ENCODE data around the gene RNH1. TPM values are rescaled to one million over a fixed set of nuclear protein-coding genes. Genes with fewer than 3 reads are reported as not detected.

RNH1 gene
- total RNA-seq, 1 donor from 2014 or later = 237 TPM

DNA sequence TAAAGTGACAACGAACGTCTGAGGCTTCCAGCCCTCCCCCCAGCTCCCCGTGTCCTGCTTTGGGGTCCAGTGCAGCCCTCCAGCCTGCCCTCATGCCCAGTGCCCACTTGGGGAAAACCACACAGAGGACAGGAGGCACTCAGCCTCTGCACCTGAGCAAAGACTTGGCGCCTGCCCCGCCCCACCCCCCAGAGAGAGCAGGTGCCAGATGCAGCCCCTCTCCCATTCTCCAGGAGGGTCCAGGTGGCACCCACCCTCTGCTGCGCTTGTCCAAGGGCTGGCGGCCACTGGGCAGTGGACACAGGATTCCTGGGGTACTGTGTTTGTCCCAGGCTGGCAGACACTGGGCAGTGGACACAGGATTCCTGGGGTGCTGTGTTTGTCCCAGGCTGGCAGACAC is 15.7 kb downstream of the RNH1 start:
- TF ChIP-seq, protein P1, sequence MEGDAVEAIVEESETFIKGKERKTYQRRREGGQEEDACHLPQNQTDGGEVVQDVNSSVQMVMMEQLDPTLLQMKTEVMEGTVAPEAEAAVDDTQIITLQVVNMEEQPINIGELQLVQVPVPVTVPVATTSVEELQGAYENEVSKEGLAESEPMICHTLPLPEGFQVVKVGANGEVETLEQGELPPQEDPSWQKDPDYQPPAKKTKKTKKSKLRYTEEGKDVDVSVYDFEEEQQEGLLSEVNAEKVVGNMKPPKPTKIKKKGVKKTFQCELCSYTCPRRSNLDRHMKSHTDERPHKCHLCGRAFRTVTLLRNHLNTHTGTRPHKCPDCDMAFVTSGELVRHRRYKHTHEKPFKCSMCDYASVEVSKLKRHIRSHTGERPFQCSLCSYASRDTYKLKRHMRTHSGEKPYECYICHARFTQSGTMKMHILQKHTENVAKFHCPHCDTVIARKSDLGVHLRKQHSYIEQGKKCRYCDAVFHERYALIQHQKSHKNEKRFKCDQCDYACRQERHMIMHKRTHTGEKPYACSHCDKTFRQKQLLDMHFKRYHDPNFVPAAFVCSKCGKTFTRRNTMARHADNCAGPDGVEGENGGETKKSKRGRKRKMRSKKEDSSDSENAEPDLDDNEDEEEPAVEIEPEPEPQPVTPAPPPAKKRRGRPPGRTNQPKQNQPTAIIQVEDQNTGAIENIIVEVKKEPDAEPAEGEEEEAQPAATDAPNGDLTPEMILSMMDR (IDR thresholded peaks at IDR 0.05) = no peak
- H3K4me3 ChIP-seq = no peak overlapping the region
- no peak overlapping the region for H3K27ac ChIP-seq
- no peak for ATAC-seq
- intact Hi-C loops (cut with DNase I) = no loop called here
- H3K4me1 ChIP-seq = no peaks in the 10 kb centered on the region
- DNase-seq = no peak
- peaks cover 67% of the 10 kb centered on the region for H3K36me3 ChIP-seq
- no peaks in the 10 kb centered on the region for H3K27me3 ChIP-seq (ENCODE audit: low read depth)
- H3K9me3 ChIP-seq = no peaks in the 10 kb centered on the region

DNA sequence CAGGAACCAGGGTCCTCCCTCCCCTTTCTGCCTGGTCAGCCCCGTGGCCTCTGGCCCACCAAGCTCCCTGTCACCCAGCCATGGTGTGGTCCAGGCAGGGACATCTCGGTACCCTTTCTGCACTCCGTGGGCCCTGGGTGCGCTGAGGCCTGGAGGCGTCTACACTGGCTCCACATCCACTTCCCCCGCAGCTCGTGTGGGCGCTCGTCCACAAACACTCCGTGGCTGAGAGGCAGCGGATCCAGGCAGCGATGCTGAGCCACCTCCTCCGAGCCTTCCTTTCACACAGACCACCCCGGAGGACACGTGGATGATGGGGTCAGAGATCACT is 16.1 kb downstream of the RNH1 start:
- Histone ChIP-seq H3K4me3 (no peak overlapping the region), H3K4me1 (no peaks in the 10 kb centered on the region), H3K36me3 (peaks cover 62% of the 10 kb centered on the region), H3K27me3 (ENCODE audit: low read depth) (no peaks in the 10 kb centered on the region), H3K9me3 (no peaks in the 10 kb centered on the region), H3K27ac (no peak overlapping the region)
- intact Hi-C loops (cut with DNase I) = no loop called here
- ATAC-seq (no peak), DNase-seq (no peak)
- TF ChIP-seq, protein P1 (IDR thresholded peaks at IDR 0.05) = no peak

DNA sequence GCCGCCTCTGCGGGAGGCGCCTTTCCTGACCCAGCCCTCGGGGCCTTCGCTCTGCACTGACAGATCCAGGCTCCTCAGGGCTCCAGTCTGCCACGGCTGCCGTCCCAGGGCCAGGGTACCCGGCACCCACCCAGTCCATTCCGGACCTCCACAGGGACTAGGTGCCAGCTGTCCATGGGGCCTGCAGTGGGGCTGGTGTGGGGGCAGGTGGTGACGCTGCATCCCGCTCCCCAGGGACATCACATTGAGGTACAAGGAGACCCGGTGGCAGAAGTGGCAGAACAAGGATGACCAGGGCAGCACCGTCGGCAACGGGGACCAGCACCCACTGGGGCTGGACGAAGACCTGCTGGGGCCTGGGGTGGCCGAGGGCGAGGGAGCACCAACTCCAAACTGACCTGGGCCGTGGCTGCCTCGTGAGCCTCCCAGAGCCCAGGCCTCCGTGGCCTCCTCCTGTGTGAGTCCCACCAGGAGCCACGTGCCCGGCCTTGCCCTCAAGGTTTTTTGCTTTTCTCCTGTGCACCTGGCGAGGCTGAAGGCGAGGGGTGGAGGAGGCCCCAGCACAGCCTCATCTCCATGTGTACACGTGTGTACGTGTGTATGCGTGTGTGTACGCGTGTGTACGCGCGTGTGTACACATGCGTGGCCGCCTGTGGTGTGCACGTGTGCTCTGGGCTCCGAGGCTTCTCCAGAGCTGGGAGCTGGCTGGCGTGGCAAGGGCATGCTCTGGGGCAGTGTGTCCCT is 16.7 kb downstream of the RNH1 start:
- DNase-seq = no peak
- Histone ChIP-seq H3K4me1 (no peaks in the 10 kb centered on the region), H3K9me3 (no peaks in the 10 kb centered on the region), H3K27ac (no peak overlapping the region), H3K36me3 (peaks cover 57% of the 10 kb centered on the region), H3K4me3 (no peak overlapping the region), H3K27me3 (ENCODE audit: low read depth) (no peaks in the 10 kb centered on the region)
- no peak for ATAC-seq
- intact Hi-C loops (cut with DNase I) = no loop called here
- TF ChIP-seq, protein P1 (IDR thresholded peaks at IDR 0.05) = no peak

DNA sequence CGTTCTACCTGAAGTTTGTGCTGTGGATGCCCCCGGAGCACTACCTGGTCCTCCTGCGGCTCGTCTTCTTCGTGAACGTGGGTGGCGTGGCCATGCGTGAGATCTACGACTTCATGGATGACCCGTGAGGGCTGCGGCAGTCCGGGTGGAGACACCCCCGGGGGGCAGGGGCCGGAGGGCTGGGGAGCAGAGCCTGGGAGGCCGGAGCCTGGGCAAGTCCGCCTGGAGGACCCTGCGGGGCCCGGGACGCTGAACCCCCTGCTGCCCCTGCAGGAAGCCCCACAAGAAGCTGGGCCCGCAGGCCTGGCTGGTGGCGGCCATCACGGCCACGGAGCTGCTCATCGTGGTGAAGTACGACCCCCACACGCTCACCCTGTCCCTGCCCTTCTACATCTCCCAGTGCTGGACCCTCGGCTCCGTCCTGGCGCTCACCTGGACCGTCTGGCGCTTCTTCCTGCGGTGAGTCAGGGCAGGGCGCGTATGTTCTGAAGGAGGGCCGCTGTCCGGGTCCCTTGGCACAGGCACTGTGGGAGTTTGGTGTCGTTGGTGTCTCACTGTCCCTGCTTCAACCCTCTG is 17.3 kb downstream of the RNH1 start:
- Histone ChIP-seq H3K4me3 (no peak overlapping the region), H3K9me3 (no peaks in the 10 kb centered on the region), H3K27ac (no peak overlapping the region), H3K36me3 (peaks cover 50% of the 10 kb centered on the region), H3K4me1 (no peaks in the 10 kb centered on the region), H3K27me3 (ENCODE audit: low read depth) (no peaks in the 10 kb centered on the region)
- intact Hi-C loops (cut with DNase I) = no loop called here
- no peak for DNase-seq
- no peak for ATAC-seq
- TF ChIP-seq, protein P1 (IDR thresholded peaks at IDR 0.05) = no peak

DNA sequence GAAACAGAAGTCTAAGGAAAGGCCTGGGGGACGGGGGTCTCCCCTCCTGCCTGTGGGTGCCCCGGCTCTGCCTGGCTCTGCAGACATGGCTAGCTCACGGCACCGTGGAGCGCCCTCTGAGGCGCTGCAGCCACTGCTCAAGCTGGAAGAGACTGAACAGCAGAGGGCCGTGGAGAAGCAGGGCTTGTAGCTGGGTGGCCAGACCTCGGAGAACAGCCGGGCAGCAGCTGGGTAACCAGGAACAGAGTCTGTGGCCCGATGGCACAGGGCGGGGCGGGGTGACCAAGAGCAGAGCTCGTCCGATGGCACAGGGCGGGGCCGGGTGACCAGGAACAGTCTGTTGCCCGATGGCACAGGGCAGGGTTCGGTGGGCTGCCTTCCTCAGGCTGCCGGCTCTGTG is 18.1 kb downstream of the RNH1 start:
- ATAC-seq = no peak
- H3K4me3 ChIP-seq = no peak overlapping the region
- no peak overlapping the region for H3K27ac ChIP-seq
- no peak for DNase-seq
- TF ChIP-seq, protein P1 (IDR thresholded peaks at IDR 0.05) = no peak
- peaks cover under 1% of the 10 kb centered on the region for H3K4me1 ChIP-seq
- peaks cover 43% of the 10 kb centered on the region for H3K36me3 ChIP-seq
- intact Hi-C loops (cut with DNase I) = no loop called here
- no peaks in the 10 kb centered on the region for H3K27me3 ChIP-seq (ENCODE audit: low read depth)
- H3K9me3 ChIP-seq = no peaks in the 10 kb centered on the region

Data from lower lobe of right lung (tissue), 2 donors.